HepG2 (cell line): ENCODE measurements around the gene NSMCE3. TPM values are rescaled to one million over a fixed set of nuclear protein-coding genes. Genes with fewer than 3 reads are reported as not detected.
A peak's percentile ranks its signal among the peaks of the same experiment; 100 is the strongest.

ENCODE experiments used
- ATAC-seq: fragments of 200-7000 bp; cut with Tn5 transposase; 3 replicates; pipeline ENCODE4 v1.9.1; 2020; ENCODE audit warnings: mild to moderate bottlenecking, moderate library complexity
- Bru-seq: library from RNA; stranded (reverse); fragments of 400-500 nt; gene quantifications from one replicate; lab custom pipeline; 2021; lab: Mats Ljungman, UMichigan
- BruChase-seq, 2 experiments: library from RNA; stranded (reverse); fragments of 400-500 nt; gene quantifications; one replicate each; lab custom pipeline; 2021; lab: Mats Ljungman, UMichigan
- BruUV-seq: library from RNA; stranded (reverse); fragments of 400-500 nt; replicated peaks from 2 replicates; lab custom pipeline; 2021; lab: Mats Ljungman, UMichigan
- CTCF ChIA-PET: fragments of 300-600 bp; formaldehyde crosslinking; extraction: SDS; loops from one replicate; lab custom pipeline; 2021; ENCODE audit warnings: low total read pairs, inconsistent platforms, low intra/inter-chr PET ratio; lab: Yijun Ruan, JAX
- POLR2A ChIA-PET: fragments of 350-600 bp; sonication (Branson Sonifier 250); formaldehyde crosslinking; loops from one replicate; lab custom pipeline; 2020; ENCODE audit warnings: antibody characterized with exemption, inconsistent platforms; lab: Yijun Ruan, JAX
- DNase-seq: peaks from one replicate; pipeline ENCODE4 v3.0.0-alpha.2; 2015; ENCODE audit warnings: low spot score
- FAIRE-seq: peaks from 3 replicates; lab custom pipeline; 2011; peaks lifted over from hg19 to GRCh38; lab: Jason Lieb, UNC
- H2AFZ ChIP-seq: one replicate; pipeline ENCODE4 v1.6.1; 2011; ENCODE audit warnings: low read length, inconsistent platforms
- H3K27ac ChIP-seq: fragments of 300-600 bp; 3 replicates; pipeline ENCODE4 v1.8.0; 2011; ENCODE audit warnings: mixed run types, mild to moderate bottlenecking, mixed read lengths, low read length, inconsistent platforms; ENCODE audit not compliant: insufficient read depth; ENCODE audit errors: extremely low read length
- H3K27me3 ChIP-seq, 2 experiments: fragments of 200-600 bp in 1 of 2; 2 replicates in 1 of 2; 3 replicates in 1 of 2; pipeline versions ENCODE4 v1.6.0 to v1.8.0; 2011; ENCODE audit warnings: low read length in 2 of 2, mild to moderate bottlenecking in 2 of 2, moderate library complexity in 2 of 2, inconsistent platforms in 1 of 2; ENCODE audit not compliant: insufficient read depth in 2 of 2, control insufficient read depth in 1 of 2
- H3K36me3 ChIP-seq, 2 experiments: fragments of 200-600 bp in 1 of 2; replicated peaks in 1 of 2; 2 replicates in 1 of 2; 3 replicates in 1 of 2; pipeline versions ENCODE4 v1.5.1 to v1.8.0; 2011; ENCODE audit warnings: low read length in 2 of 2, inconsistent platforms in 1 of 2; ENCODE audit not compliant: insufficient read depth in 2 of 2, control insufficient read depth in 1 of 2
- H3K4me1 ChIP-seq: 2 replicates; pipeline ENCODE4 v1.5.1; 2012; ENCODE audit warnings: low read length, inconsistent platforms; ENCODE audit not compliant: insufficient read depth
- H3K4me2 ChIP-seq: 2 replicates; pipeline ENCODE4 v1.6.0; 2011; ENCODE audit warnings: low read depth, low read length, inconsistent platforms
- H3K4me3 ChIP-seq, 3 experiments: fragments of 200-600 bp in 1 of 3; sonication (generic), shearing (Covaris generic) in 1 of 3; replicated peaks in 1 of 3; 2 replicates each; pipeline ENCODE4 v1.5.1; 2011 to 2016; ENCODE audit warnings: low read length in 3 of 3, inconsistent platforms in 2 of 3, low read depth in 2 of 3, mild to moderate bottlenecking in 2 of 3, control low read depth in 1 of 3, mixed read lengths in 1 of 3; ENCODE audit not compliant: insufficient read depth in 1 of 3
- H3K79me2 ChIP-seq: one replicate; pipeline ENCODE4 v1.6.1; 2011; ENCODE audit warnings: low read length, inconsistent platforms; ENCODE audit not compliant: insufficient read depth
- H3K9ac ChIP-seq: 2 replicates; pipeline ENCODE4 v1.6.0; 2011; ENCODE audit warnings: mild to moderate bottlenecking, low read depth, low read length, inconsistent platforms; ENCODE audit not compliant: insufficient read depth
- H3K9me3 ChIP-seq: 2 replicates; pipeline ENCODE4 v1.5.1; 2012; ENCODE audit warnings: mild to moderate bottlenecking, low read length
- H4K20me1 ChIP-seq: 2 replicates; pipeline ENCODE4 v1.6.0; 2011; ENCODE audit warnings: inconsistent platforms, mild to moderate bottlenecking, low read length, moderate library complexity; ENCODE audit not compliant: insufficient read depth
- ARID4A ChIP-seq: sonication (generic); formaldehyde crosslinking; IDR thresholded peaks from 2 replicates; pipeline ENCODE4 v1.5.0; 2020; ENCODE audit warnings: mild to moderate bottlenecking, missing genetic modification reagents, borderline replicate concordance
- ASH2L ChIP-seq: fragments of 300-600, 200-600 bp; sonication (generic); IDR thresholded peaks from 2 replicates; pipeline ENCODE4 v1.7.0; 2017; ENCODE audit warnings: low read depth, mild to moderate bottlenecking, moderate library complexity, mixed read lengths, low read length; ENCODE audit not compliant: insufficient read length
- ATF4 ChIP-seq, 2 experiments: fragments of 450-650 bp in 1 of 2; sonication (generic) in 1 of 2; formaldehyde crosslinking; IDR thresholded peaks; 2 replicates each; pipeline versions ENCODE4 v1.5.0 to v1.8.0; 2020 to 2022; ENCODE audit warnings: mild to moderate bottlenecking in 1 of 2, missing genetic modification reagents in 1 of 2
- CC2D1A ChIP-seq: sonication (generic); formaldehyde crosslinking; IDR thresholded peaks from 2 replicates; pipeline ENCODE4 v1.8.1; 2023; ENCODE audit warnings: mild to moderate bottlenecking, missing genetic modification reagents
- FOXP1 ChIP-seq, 2 experiments: fragments of 450-650 bp in 1 of 2; IDR thresholded peaks; 2 replicates each; pipeline ENCODE4 v1.6.1; 2017 to 2018; ENCODE audit warnings: antibody characterized with exemption in 1 of 2
- GABPB1 ChIP-seq: IDR thresholded peaks from 2 replicates; pipeline ENCODE4 v1.6.1; 2016; ENCODE audit warnings: mild to moderate bottlenecking, missing genetic modification reagents, moderate library complexity, missing compliant biosample characterization
- MBD4 ChIP-seq: IDR thresholded peaks from 2 replicates; pipeline ENCODE4 v1.6.1; 2012; ENCODE audit warnings: low read length, inconsistent platforms, borderline replicate concordance
- MYC ChIP-seq: sonication (generic); formaldehyde crosslinking; IDR thresholded peaks from 2 replicates; pipeline ENCODE4 v1.9.0; 2021; ENCODE audit warnings: missing genetic modification reagents, borderline replicate concordance
- POLR2AphosphoS2 ChIP-seq: IDR thresholded peaks from 2 replicates; pipeline ENCODE4 v1.6.1; 2011; ENCODE audit warnings: low read depth, low read length, improper control_type of control experiment
- POLR2AphosphoS5 ChIP-seq: IDR thresholded peaks from 2 replicates; pipeline ENCODE4 v1.6.1; 2012; ENCODE audit warnings: low read depth, low read length
- XBP1 ChIP-seq: sonication (generic); formaldehyde crosslinking; IDR thresholded peaks from 2 replicates; pipeline ENCODE4 v1.5.0; 2020; ENCODE audit warnings: missing genetic modification reagents
- ZNF224 ChIP-seq: sonication (generic); formaldehyde crosslinking; IDR thresholded peaks from 2 replicates; pipeline ENCODE4 v1.5.0; 2020; ENCODE audit warnings: mild to moderate bottlenecking, missing genetic modification reagents
- ZNF788 ChIP-seq: sonication (generic); formaldehyde crosslinking; IDR thresholded peaks from 2 replicates; pipeline ENCODE4 v1.5.0; 2020; ENCODE audit warnings: mild to moderate bottlenecking, missing genetic modification reagents, borderline replicate concordance
- WGBS: methylation state at CpG from one replicate; pipeline ENCODE4 v1.1.6; 2017; ENCODE audit warnings: low lambda C conversion rate; 5-methylcytosine and 5-hydroxymethylcytosine counted together
- in situ Hi-C: cut with HindIII; loops from 2 replicates; pipeline ENCODE4 v1.10.0; 2017; ENCODE audit warnings: low pct_unique_long_range_greater_than_20kb; ENCODE audit not compliant: extremely low pct_ligation_motif_present
- intact Hi-C: fragments of 100-400 bp; cut with micrococcal nuclease; formaldehyde crosslinking; loops from one replicate; pipeline ENCODE4 v1.10.0; 2022; ENCODE audit not compliant: unreplicated experiment
- long read RNA-seq, 2 experiments: library from RNA in 1 of 2; library from polyadenylated mRNA in 1 of 2; stranded (forward) in 1 of 2; unstranded in 1 of 2; transcript quantifications; one replicate each; pipeline ENCODE4 v2.0.0, GENCODE V29; 2019 to 2022
- polyA minus RNA-seq, 3 experiments: library from RNA; depleted of rRNA, polyadenylated mRNA; stranded (reverse); fragments of >200 nt; gene quantifications; 2 replicates each; pipeline ENCODE4 v1.2.3, GENCODE V29; 2011; ENCODE audit warnings: low replicate concordance in 1 of 3
- polyA plus RNA-seq, 8 experiments: library from polyadenylated mRNA; depleted of rRNA in 3 of 8; stranded (reverse) in 7 of 8; unstranded in 1 of 8; fragments of >200 nt; fragmentation: Illumina TruSeq in 4 of 8; extraction: Trizol in 4 of 8; gene quantifications; 2 replicates each; pipeline versions ENCODE4 v1.2.1 to v1.2.3, GENCODE V29; 2011 to 2016; ENCODE audit warnings: low read depth in 4 of 8, missing spikeins in 1 of 8, mixed read lengths in 1 of 8; ENCODE audit not compliant: insufficient read depth in 1 of 8
- total RNA-seq, 5 experiments: library from RNA; depleted of rRNA; stranded (reverse); fragments of >200 nt; fragmentation: Illumina TruSeq; extraction: Trizol; gene quantifications; 2 replicates each; pipeline ENCODE4 v1.2.3, GENCODE V29; 2016; ENCODE audit warnings: low read depth in 1 of 5

NSMCE3 gene
- total RNA-seq (2016; rRNA removed; fragmentation: Illumina TruSeq; extraction: Trizol) = 3.0 and 3.7 TPM in 2 replicates
- 0.91 and 0.97 TPM in 2 replicates for total RNA-seq (2016; cell fraction: cytosol; rRNA removed; fragmentation: Illumina TruSeq; extraction: Trizol; ENCODE audit: low read depth)
- 2.9 and 3.3 TPM in 2 replicates for total RNA-seq (2016; cell fraction: insoluble cytoplasmic fraction; rRNA removed; fragmentation: Illumina TruSeq; extraction: Trizol)
- 1.7 and 1.8 TPM in 2 replicates for total RNA-seq (2016; cell fraction: membrane; rRNA removed; fragmentation: Illumina TruSeq; extraction: Trizol)
- 2.5 and 2.6 TPM in 2 replicates for total RNA-seq (2016; cell fraction: nucleus; rRNA removed; fragmentation: Illumina TruSeq; extraction: Trizol)
- polyA plus RNA-seq (2011; rRNA removed) = 2.9 and 3.0 TPM in 2 replicates
- 2.5 and 3.0 TPM in 2 replicates for polyA plus RNA-seq (2011; cell fraction: cytosol; rRNA removed)
- 0.98 and 1.1 TPM in 2 replicates for polyA plus RNA-seq (2011; cell fraction: nucleus; rRNA removed)
- 2.1 and 2.9 TPM in 2 replicates for polyA plus RNA-seq (2012)
- polyA plus RNA-seq (2016; cell fraction: cytosol; fragmentation: Illumina TruSeq; extraction: Trizol; ENCODE audit: low read depth) = 0.33 and 0.40 TPM in 2 replicates
- 4.0 and 4.1 TPM in 2 replicates for polyA plus RNA-seq (2016; cell fraction: insoluble cytoplasmic fraction; fragmentation: Illumina TruSeq; extraction: Trizol; ENCODE audit: low read depth)
- polyA plus RNA-seq (2016; cell fraction: membrane; fragmentation: Illumina TruSeq; extraction: Trizol; ENCODE audit: low read depth) = 0.82 and 0.85 TPM in 2 replicates
- polyA plus RNA-seq (2016; cell fraction: nucleus; fragmentation: Illumina TruSeq; extraction: Trizol; ENCODE audit: insufficient read depth, low read depth) = 5.6 and 6.0 TPM in 2 replicates
- polyA minus RNA-seq (2011; rRNA and poly(A)+ RNA removed; ENCODE audit: low replicate concordance) = 1.4 and 3.6 TPM in 2 replicates
- polyA minus RNA-seq (2011; cell fraction: cytosol; rRNA and poly(A)+ RNA removed) = 1.8 and 1.9 TPM in 2 replicates
- polyA minus RNA-seq (2011; cell fraction: nucleus; rRNA and poly(A)+ RNA removed) = 1.3 and 1.4 TPM in 2 replicates
- Bru-seq, nascent RNA = percentile 52 among the genes with signal in this experiment
- percentile 70 among the genes with signal in this experiment for BruChase-seq, experiment 1, labeled RNA remaining after a 6-hour chase
- percentile 80 among the genes with signal in this experiment for BruChase-seq, experiment 2, labeled RNA remaining after a 2-hour chase
- long read RNA-seq, experiment 1, full-length matches to known transcripts = 3 of 3 reads
- long read RNA-seq, experiment 1, partial matches to known transcripts = 0 of 3 reads
- long read RNA-seq, experiment 1, other reads (novel, unspliced or antisense) = 0 of 3 reads
- long read RNA-seq, experiment 2, full-length matches to known transcripts = 35 of 35 reads
- long read RNA-seq, experiment 2, partial matches to known transcripts = 0 of 35 reads
- long read RNA-seq, experiment 2, other reads (novel, unspliced or antisense) = 0 of 35 reads

- H3K9ac ChIP-seq = peak within 1 kb of the TSS; percentile 66
- intact Hi-C loops = no loop called here
- H3K36me3 ChIP-seq = no peaks in the 10 kb centered on the region
- no peaks in the 10 kb centered on the region for H4K20me1 ChIP-seq
- ATAC-seq = peak; percentile 99
- peaks cover 22% of the 10 kb centered on the region for H3K4me1 ChIP-seq
- no peaks in the 10 kb centered on the region; a peak in 1 of 5 replicates for H3K27me3 ChIP-seq
- peak within 1 kb of the TSS; percentile 30 for H3K27ac ChIP-seq
- H3K4me3 ChIP-seq = peak within 1 kb of the TSS; percentile 76 to 78 (median 77)
- FAIRE-seq = peak; percentile 46
- H2AFZ ChIP-seq = peak within 1 kb of the TSS; percentile 99
- H3K4me2 ChIP-seq = peak within 1 kb of the TSS; percentile 76
- BruUV-seq = no TSS peak
- no peaks in the 10 kb centered on the region for H3K79me2 ChIP-seq
- H3K9me3 ChIP-seq = no peaks in the 10 kb centered on the region
- ChIA-PET CTCF (no interaction called here), POLR2A (no interaction called here)
- in situ Hi-C loops = no loop called here
- 0% methylated on average over 9 of the region's 68 CpGs for WGBS
- peak; percentile 60 for DNase-seq
- TF ChIP-seq MYC (CRISPR knock-in tag) = peak; percentile 53; the same call in 1 of the 2 replicates
- peak; percentile 77; the same call in 1 of the 2 replicates for TF ChIP-seq ZNF788 (CRISPR knock-in tag)
- TF ChIP-seq ZNF224 (CRISPR knock-in tag) = peak; percentile 45; the same call in 1 of the 2 replicates
- TF ChIP-seq ARID4A (CRISPR knock-in tag) = peak; percentile 57; the same call in 1 of the 2 replicates
- no peak for TF ChIP-seq FOXP1 (IDR thresholded peaks at IDR 0.05)
- TF ChIP-seq FOXP1 (CRISPR knock-in tag; IDR thresholded peaks at IDR 0.05) = no peak
- TF ChIP-seq ATF4 (CRISPR knock-in tag; IDR thresholded peaks at IDR 0.05) = peak in 1 of 2 experiments; percentile 82; a peak in 2 of 4 replicates
- no peak for TF ChIP-seq POLR2AphosphoS2
- TF ChIP-seq ASH2L = peak; percentile 69
- TF ChIP-seq XBP1 (CRISPR knock-in tag) = 0 out of 2 replicates have a peak, but pooled peaks have one; percentile 24
- no peak for TF ChIP-seq CC2D1A (CRISPR knock-in tag)
- TF ChIP-seq MBD4 = no peak
- TF ChIP-seq POLR2AphosphoS5 = peak; percentile 75
- TF ChIP-seq GABPB1 (CRISPR knock-in tag) = peak; percentile 81
Measured at GRCh38 chr15:29269485-29270168, at the start of gene NSMCE3. Gene NSMCE3, minus strand, starts transcription at chr15:29269822. Its CDS starts 117 bp downstream, at chr15:29269705.
